NCI-H1092 treated with DMSO at 0.1 percent for 48 hours (cell line): ENCODE results near the gene DNAJC2.
"Not testable (repeated sequence)": the region's sequence is repeated elsewhere in the genome, so short reads cannot be mapped to it uniquely, and the experiment has no call there.

Experiments used
- DNase-seq: peaks from one replicate; lab custom pipeline; 2025; lab: John Stamatoyannopoulos, UW

Gene DNAJC2

DNA sequence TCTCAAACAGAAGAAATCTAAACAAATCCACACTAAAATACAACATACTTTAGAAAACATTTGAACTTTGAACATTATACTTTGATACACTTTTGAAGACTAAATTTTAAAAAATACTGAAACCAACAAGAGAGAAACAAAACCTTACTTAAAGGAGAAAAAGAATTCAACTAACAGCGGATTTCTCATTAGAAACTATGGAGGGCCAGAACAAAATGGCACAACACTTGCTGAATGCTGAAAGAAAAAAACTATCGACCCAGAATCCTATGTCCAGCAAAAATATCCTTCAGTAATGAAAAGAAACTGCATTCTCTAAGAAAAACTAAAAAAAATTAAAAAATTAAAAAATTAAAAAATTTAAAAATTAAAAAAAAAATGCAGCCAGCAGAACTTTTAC, 80.5 kb downstream of the DNAJC2 start:
- DNase-seq: not testable (repeated sequence)
